ENCODE results near the gene CFAP90.

DNA sequence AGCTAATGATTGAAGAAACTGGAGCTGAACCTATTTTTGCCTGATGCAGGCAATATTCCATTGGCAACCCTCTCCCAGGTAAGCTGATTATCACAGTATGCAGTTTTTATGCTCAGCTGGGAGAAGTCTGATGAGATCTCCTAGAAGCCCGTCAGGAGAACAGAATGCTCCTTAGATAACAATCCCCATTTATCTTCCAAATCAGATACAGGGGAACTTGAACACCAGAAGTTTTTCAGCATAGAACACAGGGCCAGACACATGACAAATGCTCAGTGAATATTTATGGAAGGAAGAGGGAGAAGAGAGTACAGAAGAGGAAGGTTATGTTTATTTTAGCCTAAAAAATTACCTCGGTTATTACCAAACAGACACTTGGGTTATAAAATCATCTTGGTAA, 37.9 kb downstream of the CFAP90 start:
- TF ChIP-seq, protein P1, sequence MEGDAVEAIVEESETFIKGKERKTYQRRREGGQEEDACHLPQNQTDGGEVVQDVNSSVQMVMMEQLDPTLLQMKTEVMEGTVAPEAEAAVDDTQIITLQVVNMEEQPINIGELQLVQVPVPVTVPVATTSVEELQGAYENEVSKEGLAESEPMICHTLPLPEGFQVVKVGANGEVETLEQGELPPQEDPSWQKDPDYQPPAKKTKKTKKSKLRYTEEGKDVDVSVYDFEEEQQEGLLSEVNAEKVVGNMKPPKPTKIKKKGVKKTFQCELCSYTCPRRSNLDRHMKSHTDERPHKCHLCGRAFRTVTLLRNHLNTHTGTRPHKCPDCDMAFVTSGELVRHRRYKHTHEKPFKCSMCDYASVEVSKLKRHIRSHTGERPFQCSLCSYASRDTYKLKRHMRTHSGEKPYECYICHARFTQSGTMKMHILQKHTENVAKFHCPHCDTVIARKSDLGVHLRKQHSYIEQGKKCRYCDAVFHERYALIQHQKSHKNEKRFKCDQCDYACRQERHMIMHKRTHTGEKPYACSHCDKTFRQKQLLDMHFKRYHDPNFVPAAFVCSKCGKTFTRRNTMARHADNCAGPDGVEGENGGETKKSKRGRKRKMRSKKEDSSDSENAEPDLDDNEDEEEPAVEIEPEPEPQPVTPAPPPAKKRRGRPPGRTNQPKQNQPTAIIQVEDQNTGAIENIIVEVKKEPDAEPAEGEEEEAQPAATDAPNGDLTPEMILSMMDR (IDR thresholded peaks at IDR 0.05): no peak
- TF ChIP-seq POLR2A (IDR thresholded peaks at IDR 0.05): no peak

Data from Peyer's patch (tissue), 4 donors.